ENCODE measurements around the gene TMEM117. TPM values are rescaled to one million over a fixed set of nuclear protein-coding genes. Genes with fewer than 3 reads are reported as not detected.
A peak's percentile ranks its signal among the peaks of the same experiment; 100 is the strongest.

TMEM117 gene
- total RNA-seq, 1 donor from 2014 or later = 0.80 TPM

DNA sequence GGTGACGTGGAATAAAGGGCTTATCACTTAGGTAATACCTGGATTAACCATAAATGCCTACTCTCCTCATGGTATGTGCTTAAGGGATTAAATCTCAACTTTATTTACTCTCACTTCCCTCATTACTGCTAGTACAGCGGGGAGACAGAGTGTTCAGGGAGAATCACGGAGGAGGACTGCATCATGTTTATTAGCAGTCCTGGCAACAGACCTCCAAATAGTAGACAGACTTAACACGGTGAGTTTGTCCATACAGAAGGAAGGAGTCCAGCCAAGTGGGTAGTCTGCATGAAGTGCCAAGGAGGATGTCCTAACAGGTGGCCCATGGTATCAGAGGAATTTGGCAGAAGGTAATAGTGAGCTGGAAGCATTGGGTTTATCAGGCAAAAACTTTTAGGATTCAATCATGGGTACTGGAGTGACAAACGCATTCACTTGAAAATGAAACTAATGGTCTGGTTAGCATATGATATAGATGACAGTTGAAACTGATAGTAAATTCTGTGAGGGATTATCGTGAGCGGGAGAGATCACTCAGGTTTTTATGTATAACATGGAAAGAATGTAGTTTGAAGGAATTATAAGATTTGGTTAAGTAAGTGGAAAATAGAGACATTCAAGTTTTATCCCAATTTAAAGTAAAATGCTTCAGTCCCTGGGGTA is 471.8 kb downstream of the TMEM117 start:
- H3K27me3 Mint-ChIP-seq (ENCODE audit: unreplicated experiment) = no peaks in the 10 kb centered on the region
- H3K4me3 Mint-ChIP-seq (ENCODE audit: unreplicated experiment) = no peak overlapping the region
- no peak for DNase-seq (ENCODE audit: low spot score)
- H3K4me1 Mint-ChIP-seq (ENCODE audit: unreplicated experiment) = no peaks in the 10 kb centered on the region
- no peak overlapping the region for H3K27ac Mint-ChIP-seq (ENCODE audit: unreplicated experiment)
- TF ChIP-seq, protein P1, sequence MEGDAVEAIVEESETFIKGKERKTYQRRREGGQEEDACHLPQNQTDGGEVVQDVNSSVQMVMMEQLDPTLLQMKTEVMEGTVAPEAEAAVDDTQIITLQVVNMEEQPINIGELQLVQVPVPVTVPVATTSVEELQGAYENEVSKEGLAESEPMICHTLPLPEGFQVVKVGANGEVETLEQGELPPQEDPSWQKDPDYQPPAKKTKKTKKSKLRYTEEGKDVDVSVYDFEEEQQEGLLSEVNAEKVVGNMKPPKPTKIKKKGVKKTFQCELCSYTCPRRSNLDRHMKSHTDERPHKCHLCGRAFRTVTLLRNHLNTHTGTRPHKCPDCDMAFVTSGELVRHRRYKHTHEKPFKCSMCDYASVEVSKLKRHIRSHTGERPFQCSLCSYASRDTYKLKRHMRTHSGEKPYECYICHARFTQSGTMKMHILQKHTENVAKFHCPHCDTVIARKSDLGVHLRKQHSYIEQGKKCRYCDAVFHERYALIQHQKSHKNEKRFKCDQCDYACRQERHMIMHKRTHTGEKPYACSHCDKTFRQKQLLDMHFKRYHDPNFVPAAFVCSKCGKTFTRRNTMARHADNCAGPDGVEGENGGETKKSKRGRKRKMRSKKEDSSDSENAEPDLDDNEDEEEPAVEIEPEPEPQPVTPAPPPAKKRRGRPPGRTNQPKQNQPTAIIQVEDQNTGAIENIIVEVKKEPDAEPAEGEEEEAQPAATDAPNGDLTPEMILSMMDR (IDR thresholded peaks at IDR 0.05; ENCODE audit: unreplicated experiment) = no peak
- no peaks in the 10 kb centered on the region for H3K36me3 Mint-ChIP-seq (ENCODE audit: low read depth, unreplicated experiment)
- no peaks in the 10 kb centered on the region for H3K9me3 Mint-ChIP-seq (ENCODE audit: unreplicated experiment)

DNA sequence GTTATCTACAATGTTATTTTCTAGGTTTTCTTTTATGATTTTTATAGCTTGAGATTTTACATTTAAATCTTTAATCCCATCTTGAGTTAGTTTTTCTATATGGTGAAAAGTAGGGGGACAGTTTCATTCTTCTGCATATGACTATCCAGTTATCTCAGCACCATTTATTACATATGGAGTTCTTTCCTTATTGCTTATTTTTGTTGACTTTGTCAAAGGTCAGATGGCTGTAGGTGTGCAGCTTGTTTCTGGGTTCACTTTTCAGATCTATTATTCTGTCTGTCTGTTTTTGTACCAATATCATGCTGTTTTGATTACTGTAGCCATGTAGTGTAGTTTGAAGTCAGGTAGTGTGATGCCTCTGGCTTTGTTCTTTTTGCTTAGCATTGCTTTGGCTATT is 477.3 kb downstream of the TMEM117 start:
- TF ChIP-seq, protein P1 (IDR thresholded peaks at IDR 0.05; ENCODE audit: unreplicated experiment) = no peak
- Mint-ChIP-seq H3K36me3 (ENCODE audit: low read depth, unreplicated experiment) (no peaks in the 10 kb centered on the region), H3K27ac (ENCODE audit: unreplicated experiment) (no peak overlapping the region), H3K27me3 (ENCODE audit: unreplicated experiment) (no peaks in the 10 kb centered on the region), H3K9me3 (ENCODE audit: unreplicated experiment) (no peaks in the 10 kb centered on the region), H3K4me1 (ENCODE audit: unreplicated experiment) (no peaks in the 10 kb centered on the region), H3K4me3 (ENCODE audit: unreplicated experiment) (no peak overlapping the region)
- DNase-seq (ENCODE audit: low spot score) = no peak

DNA sequence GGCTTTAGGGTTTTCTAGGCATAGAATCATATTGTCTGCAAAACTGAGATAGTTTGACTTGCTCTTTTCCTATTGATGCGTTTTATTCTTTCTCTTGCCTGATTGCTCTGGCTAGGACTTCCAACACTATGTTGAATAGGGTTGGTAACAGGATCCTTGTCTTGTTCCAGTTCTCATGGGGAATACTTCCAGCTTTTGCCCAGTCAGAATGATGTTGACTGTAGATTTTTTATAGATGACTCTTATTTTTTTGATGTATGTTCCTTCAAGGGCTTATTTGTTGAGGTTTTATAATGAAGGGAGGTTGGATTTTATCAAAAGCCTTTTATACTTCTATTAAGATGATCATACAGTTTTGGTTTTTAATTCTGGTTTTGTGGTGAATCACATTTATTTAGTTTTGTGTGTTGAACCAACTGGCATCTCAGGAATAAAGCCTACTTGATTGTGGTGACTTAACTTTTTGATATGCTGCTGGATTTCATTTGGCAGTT is 478.2 kb downstream of the TMEM117 start:
- Mint-ChIP-seq H3K27me3 (ENCODE audit: unreplicated experiment) (no peaks in the 10 kb centered on the region), H3K4me1 (ENCODE audit: unreplicated experiment) (no peaks in the 10 kb centered on the region), H3K36me3 (ENCODE audit: low read depth, unreplicated experiment) (no peaks in the 10 kb centered on the region), H3K27ac (ENCODE audit: unreplicated experiment) (no peak overlapping the region), H3K9me3 (ENCODE audit: unreplicated experiment) (no peaks in the 10 kb centered on the region), H3K4me3 (ENCODE audit: unreplicated experiment) (no peak overlapping the region)
- TF ChIP-seq, protein P1 (IDR thresholded peaks at IDR 0.05; ENCODE audit: unreplicated experiment) = no peak
- no peak for DNase-seq (ENCODE audit: low spot score)

DNA sequence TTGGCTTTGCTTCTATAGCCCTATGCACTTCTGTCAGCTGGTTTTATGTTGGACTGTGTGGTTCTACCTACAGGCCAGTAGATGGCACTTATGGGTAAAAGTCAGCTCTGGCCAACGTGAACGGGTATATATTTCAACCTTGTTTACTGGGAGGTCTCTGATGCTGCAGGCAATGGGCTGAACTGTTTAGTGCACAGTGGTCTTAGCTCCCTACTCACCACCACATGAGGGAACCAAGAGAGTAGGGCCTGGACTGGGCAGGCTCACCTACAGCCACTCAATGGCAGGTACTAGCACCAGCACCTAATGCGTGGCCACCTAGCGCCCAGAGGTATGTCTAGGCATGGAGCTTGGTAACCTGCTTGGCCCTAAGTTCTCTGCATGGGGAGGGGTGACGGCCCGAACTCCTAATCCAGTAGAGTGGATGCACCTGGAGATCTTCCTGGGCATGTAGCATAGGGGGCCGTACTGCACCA is 481.8 kb downstream of the TMEM117 start:
- TF ChIP-seq, protein P1 (IDR thresholded peaks at IDR 0.05; ENCODE audit: unreplicated experiment) = peak; percentile 44
- no peak overlapping the region for H3K27ac Mint-ChIP-seq (ENCODE audit: unreplicated experiment)
- H3K9me3 Mint-ChIP-seq (ENCODE audit: unreplicated experiment) = no peaks in the 10 kb centered on the region
- H3K27me3 Mint-ChIP-seq (ENCODE audit: unreplicated experiment) = no peaks in the 10 kb centered on the region
- no peak overlapping the region for H3K4me3 Mint-ChIP-seq (ENCODE audit: unreplicated experiment)
- DNase-seq (ENCODE audit: low spot score) = no peak
- H3K36me3 Mint-ChIP-seq (ENCODE audit: low read depth, unreplicated experiment) = no peaks in the 10 kb centered on the region
- H3K4me1 Mint-ChIP-seq (ENCODE audit: unreplicated experiment) = no peaks in the 10 kb centered on the region

DNA sequence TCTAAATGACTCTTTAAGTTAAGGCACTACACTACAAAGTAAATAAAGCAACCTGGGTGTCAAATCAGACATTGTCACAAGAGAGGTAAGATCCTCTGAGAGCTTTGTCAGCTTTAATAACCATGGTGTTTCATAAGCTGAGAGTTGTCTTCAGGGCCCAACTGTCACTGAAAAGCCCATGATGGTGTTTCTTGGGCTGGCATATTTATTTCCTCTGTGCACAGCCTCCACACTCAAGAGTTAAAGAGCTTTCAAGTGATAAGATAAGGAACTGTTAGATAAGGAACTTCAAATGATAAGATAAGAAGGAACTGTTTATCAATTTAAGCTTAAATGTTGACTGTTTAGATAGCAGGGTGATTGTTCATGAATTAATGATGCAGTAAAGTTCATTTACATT is 495.4 kb downstream of the TMEM117 start:
- no peaks in the 10 kb centered on the region for H3K9me3 Mint-ChIP-seq (ENCODE audit: unreplicated experiment)
- no peak overlapping the region for H3K27ac Mint-ChIP-seq (ENCODE audit: unreplicated experiment)
- DNase-seq (ENCODE audit: low spot score) = no peak

More for the DNA sequence above, 495.4 kb downstream of the TMEM117 start:
- Mint-ChIP-seq H3K4me3 (ENCODE audit: unreplicated experiment) (no peak overlapping the region), H3K36me3 (ENCODE audit: low read depth, unreplicated experiment) (no peaks in the 10 kb centered on the region), H3K27me3 (ENCODE audit: unreplicated experiment) (no peaks in the 10 kb centered on the region), H3K4me1 (ENCODE audit: unreplicated experiment) (no peaks in the 10 kb centered on the region)
- TF ChIP-seq, protein P1 (IDR thresholded peaks at IDR 0.05; ENCODE audit: unreplicated experiment) = no peak
